Smooth muscle cell (in vitro differentiated cells): ENCODE data around the gene UROS. TPM values are rescaled to one million over a fixed set of nuclear protein-coding genes. Genes with fewer than 3 reads are reported as not detected.

Experiments
- DNase-seq: peaks from one replicate; lab custom pipeline; 2025; ENCODE audit not compliant: unreplicated experiment; lab: John Stamatoyannopoulos, UW
- H2AFZ ChIP-seq: fragments of 200-600 bp; sonication (generic); 2 replicates; pipeline ENCODE4 v1.6.0; 2016; ENCODE audit warnings: antibody characterized with exemption, low read depth, mild to moderate bottlenecking
- H3F3A ChIP-seq: fragments of 200-600 bp; sonication (generic); 2 replicates; pipeline ENCODE4 v1.6.0; 2017; ENCODE audit warnings: antibody characterized with exemption, low read depth
- H3K27ac ChIP-seq: fragments of 200-600 bp; sonication (generic); 2 replicates; pipeline ENCODE4 v1.5.1; 2016; ENCODE audit warnings: low read depth, mild to moderate bottlenecking
- H3K27me3 ChIP-seq: fragments of 200-600 bp; sonication (generic); 2 replicates; pipeline ENCODE4 v1.6.1; 2016; ENCODE audit warnings: low read depth, mild to moderate bottlenecking
- H3K36me3 ChIP-seq: fragments of 200-600 bp; sonication (generic); 2 replicates; pipeline ENCODE4 v1.5.1; 2016; ENCODE audit warnings: low read depth
- H3K4me1 ChIP-seq: fragments of 200-600 bp; sonication (generic); 2 replicates; pipeline ENCODE4 v1.5.1; 2016; ENCODE audit warnings: low read depth
- H3K4me2 ChIP-seq: fragments of 200-600 bp; sonication (generic); 2 replicates; pipeline ENCODE4 v1.6.0; 2016; ENCODE audit warnings: mild to moderate bottlenecking
- H3K4me3 ChIP-seq: fragments of 200-600 bp; sonication (generic); 2 replicates; pipeline ENCODE4 v1.5.1; 2016; ENCODE audit warnings: mild to moderate bottlenecking
- H3K79me2 ChIP-seq: fragments of 200-600 bp; sonication (generic); 2 replicates; pipeline ENCODE4 v1.6.0; 2016; ENCODE audit warnings: low read depth, mild to moderate bottlenecking
- H3K9ac ChIP-seq: fragments of 200-600 bp; sonication (generic); 2 replicates; pipeline ENCODE4 v1.6.0; 2016; ENCODE audit warnings: low read depth
- H3K9me3 ChIP-seq: fragments of 200-600 bp; sonication (generic); replicated peaks from 2 replicates; pipeline ENCODE4 v1.5.1; 2016; ENCODE audit warnings: low read depth
- H4K20me1 ChIP-seq: fragments of 200-600 bp; sonication (generic); 2 replicates; pipeline ENCODE4 v1.6.0; 2016; ENCODE audit warnings: low read depth
- WGBS: methylation state at CpG from one replicate; pipeline ENCODE4 v1.1.7; 2016; ENCODE audit warnings: low lambda C conversion rate; 5-methylcytosine and 5-hydroxymethylcytosine counted together
- polyA plus RNA-seq: library from polyadenylated mRNA; unstranded; fragments of >200 nt; fragmentation: Nextera tagmentation; extraction: Ambion mirVana; gene quantifications from 2 replicates; pipeline ENCODE4 v1.2.1, GENCODE V29; 2016
- total RNA-seq: library from RNA; depleted of rRNA; stranded (reverse); fragments of >200 nt; gene quantifications from 2 replicates; pipeline ENCODE4 v1.2.3, GENCODE V29; 2014
- TF ChIP-seq, protein P1 (sequence below): fragments of 200-600 bp; sonication (generic); IDR thresholded peaks from 2 replicates; pipeline ENCODE4 v1.5.1; 2017; ENCODE audit warnings: borderline replicate concordance, mild to moderate bottlenecking, antibody characterized with exemption; ENCODE audit not compliant: insufficient read depth, poor library complexity, severe bottlenecking

The UROS gene
- total and polyA plus RNA-seq, 2 experiments from 2014 or later, result 43.7 to 77.5 TPM

DNA sequence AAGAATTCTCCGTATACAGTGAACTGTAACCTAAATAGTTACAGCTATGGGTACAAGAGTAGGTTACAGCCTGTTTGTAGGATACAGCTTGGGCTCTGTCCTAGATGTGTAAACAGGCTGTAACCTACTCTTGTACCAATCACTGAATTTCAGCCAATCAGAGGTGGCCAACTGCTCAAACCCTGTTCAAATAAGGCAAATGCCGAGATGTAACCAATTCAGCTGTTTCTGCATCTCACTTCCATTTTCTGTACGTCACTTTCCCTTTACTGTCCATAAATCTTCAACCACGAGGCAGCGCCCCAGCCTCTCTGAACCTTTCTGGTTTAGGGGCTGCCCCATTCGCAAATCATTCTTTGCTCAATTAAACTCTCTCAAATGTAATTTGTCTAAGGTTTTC, 39.1 kb downstream of the UROS start:
- H3F3A ChIP-seq, result no peaks in the 10 kb centered on the region
- TF ChIP-seq, protein P1, sequence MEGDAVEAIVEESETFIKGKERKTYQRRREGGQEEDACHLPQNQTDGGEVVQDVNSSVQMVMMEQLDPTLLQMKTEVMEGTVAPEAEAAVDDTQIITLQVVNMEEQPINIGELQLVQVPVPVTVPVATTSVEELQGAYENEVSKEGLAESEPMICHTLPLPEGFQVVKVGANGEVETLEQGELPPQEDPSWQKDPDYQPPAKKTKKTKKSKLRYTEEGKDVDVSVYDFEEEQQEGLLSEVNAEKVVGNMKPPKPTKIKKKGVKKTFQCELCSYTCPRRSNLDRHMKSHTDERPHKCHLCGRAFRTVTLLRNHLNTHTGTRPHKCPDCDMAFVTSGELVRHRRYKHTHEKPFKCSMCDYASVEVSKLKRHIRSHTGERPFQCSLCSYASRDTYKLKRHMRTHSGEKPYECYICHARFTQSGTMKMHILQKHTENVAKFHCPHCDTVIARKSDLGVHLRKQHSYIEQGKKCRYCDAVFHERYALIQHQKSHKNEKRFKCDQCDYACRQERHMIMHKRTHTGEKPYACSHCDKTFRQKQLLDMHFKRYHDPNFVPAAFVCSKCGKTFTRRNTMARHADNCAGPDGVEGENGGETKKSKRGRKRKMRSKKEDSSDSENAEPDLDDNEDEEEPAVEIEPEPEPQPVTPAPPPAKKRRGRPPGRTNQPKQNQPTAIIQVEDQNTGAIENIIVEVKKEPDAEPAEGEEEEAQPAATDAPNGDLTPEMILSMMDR, result no peak

DNA sequence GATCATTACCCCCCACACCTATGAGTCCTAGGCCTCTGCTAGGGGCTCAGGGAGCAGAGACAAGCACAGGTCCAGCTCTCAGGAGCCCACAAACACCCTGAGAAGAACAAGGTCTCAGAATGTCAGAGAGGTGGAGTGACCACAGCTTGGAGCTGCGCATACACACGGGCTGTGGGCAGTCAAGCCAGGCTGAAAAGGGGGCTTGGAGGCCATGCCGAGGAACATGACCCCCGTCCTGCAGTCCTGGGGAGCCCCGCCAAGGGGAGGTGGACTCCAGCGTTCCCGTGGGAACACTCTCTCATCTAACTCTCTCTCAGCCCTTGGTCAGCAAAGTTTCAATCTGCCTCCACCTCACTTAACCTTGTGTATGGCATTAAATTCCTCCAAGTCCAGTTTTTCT, 39.6 kb downstream of the UROS start:
- H2AFZ ChIP-seq, result no peak overlapping the region
- 98% methylated on average over 7 of the region's 7 CpGs for WGBS
- H3K36me3 ChIP-seq, result no peaks in the 10 kb centered on the region
- H3F3A ChIP-seq, result no peaks in the 10 kb centered on the region
- DNase-seq, result no peak
- H4K20me1 ChIP-seq, result no peaks in the 10 kb centered on the region
- no peak overlapping the region for H3K27ac ChIP-seq
- no peaks in the 10 kb centered on the region for H3K4me1 ChIP-seq
- no peak overlapping the region for H3K4me3 ChIP-seq
- H3K9me3 ChIP-seq, result no peaks in the 10 kb centered on the region
- H3K27me3 ChIP-seq, result no peaks in the 10 kb centered on the region
- H3K9ac ChIP-seq, result no peak overlapping the region
- no peak overlapping the region for H3K4me2 ChIP-seq
- H3K79me2 ChIP-seq, result no peaks in the 10 kb centered on the region
- TF ChIP-seq, protein P1, result no peak

More for the DNA sequence above, 39.1 kb downstream of the UROS start:
- Histone ChIP-seq H3K4me1 (no peaks in the 10 kb centered on the region), H2AFZ (no peak overlapping the region), H3K4me3 (no peak overlapping the region), H3K9me3 (no peaks in the 10 kb centered on the region), H4K20me1 (no peaks in the 10 kb centered on the region), H3K27ac (no peak overlapping the region), H3K27me3 (no peaks in the 10 kb centered on the region), H3K4me2 (no peak overlapping the region), H3K79me2 (no peaks in the 10 kb centered on the region), H3K36me3 (no peaks in the 10 kb centered on the region), H3K9ac (no peak overlapping the region)
- WGBS, result 89% methylated on average over 6 of the region's 6 CpGs
- no peak for DNase-seq

DNA sequence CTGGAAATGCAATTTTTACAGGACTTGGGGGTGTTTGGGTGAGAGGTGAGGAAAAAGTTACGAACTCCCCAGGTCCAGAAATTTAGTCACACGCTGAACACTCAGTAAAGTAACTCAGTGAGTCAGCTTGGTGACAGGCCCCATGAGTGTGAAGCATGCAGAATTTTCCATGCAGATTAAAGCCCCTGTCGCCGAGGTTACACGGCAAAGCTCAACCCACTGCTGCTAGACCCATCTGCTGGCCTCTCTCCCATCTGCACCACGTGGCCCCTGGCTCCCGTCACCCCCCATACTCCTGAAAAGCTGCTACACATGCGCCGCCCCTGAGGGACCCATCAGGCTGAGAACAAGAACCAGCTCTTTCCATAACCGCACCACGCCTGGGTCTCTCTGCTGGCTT, 40.4 kb downstream of the UROS start:
- Histone ChIP-seq H3K9me3 (no peaks in the 10 kb centered on the region), H3K36me3 (no peaks in the 10 kb centered on the region), H2AFZ (peak overlapping the region; percentile 32), H3K4me1 (no peaks in the 10 kb centered on the region), H4K20me1 (no peaks in the 10 kb centered on the region), H3K27ac (peak overlapping the region; percentile 88), H3K27me3 (no peaks in the 10 kb centered on the region), H3F3A (no peaks in the 10 kb centered on the region), H3K4me3 (no peak overlapping the region), H3K4me2 (peak overlapping the region; percentile 57), H3K9ac (peak overlapping the region; percentile 71), H3K79me2 (no peaks in the 10 kb centered on the region)
- peak; percentile 14 for DNase-seq
- TF ChIP-seq, protein P1, result no peak
- 42% methylated on average over 11 of the region's 11 CpGs for WGBS

DNA sequence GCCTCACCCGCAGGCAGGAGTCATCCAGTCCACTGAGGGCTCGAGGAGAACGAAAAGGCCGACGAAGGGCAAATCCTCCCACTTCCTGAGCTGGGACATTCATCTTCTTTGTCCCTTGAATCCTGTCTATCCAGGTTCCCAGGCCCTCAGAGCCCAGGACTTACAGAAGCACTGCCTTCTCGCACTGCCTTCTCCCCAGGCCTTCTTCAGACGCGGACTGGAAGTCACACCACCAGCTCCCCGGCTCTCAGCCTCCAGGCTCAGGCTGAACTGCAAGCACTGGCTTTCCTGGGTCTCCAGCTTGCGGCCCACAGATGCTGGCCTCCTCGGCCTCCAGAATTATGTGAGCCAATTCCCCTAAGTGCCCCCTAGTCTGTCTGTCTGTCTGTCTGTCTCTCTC, 41.0 kb downstream of the UROS start:
- H4K20me1 ChIP-seq, result no peaks in the 10 kb centered on the region
- H3K79me2 ChIP-seq, result no peaks in the 10 kb centered on the region
- 62% methylated on average over 11 of the region's 11 CpGs for WGBS
- H3K4me1 ChIP-seq, result no peaks in the 10 kb centered on the region
- DNase-seq, result no peak
- H2AFZ ChIP-seq, result peak overlapping the region; percentile 32
- TF ChIP-seq, protein P1, result no peak
- no peaks in the 10 kb centered on the region for H3K9me3 ChIP-seq
- peak overlapping the region; percentile 71 for H3K9ac ChIP-seq
- H3K36me3 ChIP-seq, result no peaks in the 10 kb centered on the region
- peak overlapping the region; percentile 57 for H3K4me2 ChIP-seq
- no peak overlapping the region for H3K4me3 ChIP-seq
- H3K27ac ChIP-seq, result peak overlapping the region; percentile 88
- H3K27me3 ChIP-seq, result no peaks in the 10 kb centered on the region
- H3F3A ChIP-seq, result no peaks in the 10 kb centered on the region
